HepG2 (cell line): ENCODE data around the gene RPL31.

Source experiments
- SMAD3 ChIP-seq: sonication (generic); formaldehyde crosslinking; IDR thresholded peaks from 2 replicates; pipeline ENCODE4 v1.4.0; 2020; ENCODE audit warnings: missing genetic modification reagents
- ZFX ChIP-seq: sonication (generic); formaldehyde crosslinking; IDR thresholded peaks from 2 replicates; pipeline ENCODE4 v1.4.0; 2020; ENCODE audit warnings: mild to moderate bottlenecking, low read depth, missing genetic modification reagents, moderate library complexity

- no peak for TF ChIP-seq ZFX
- no peak for TF ChIP-seq SMAD3
Observed at GRCh38 chr2:101003278-101003775, 1.2 kb downstream of the RPL31 start.
